HUES6 (cell line): ENCODE results near the gene CORIN.
"Not testable (repeated sequence)": the region's sequence is repeated elsewhere in the genome, so short reads cannot be mapped to it uniquely, and the experiment has no call there.

ENCODE experiments used
- H3K27ac ChIP-seq: 2 replicates; pipeline ENCODE4 v1.7.0; 2013; ENCODE audit warnings: low read depth, mild to moderate bottlenecking, low read length, inconsistent platforms
- H3K27me3 ChIP-seq: 2 replicates; pipeline ENCODE4 v1.6.1; 2013; ENCODE audit warnings: low read length; ENCODE audit not compliant: control insufficient read depth, insufficient read depth
- H3K36me3 ChIP-seq: 2 replicates; pipeline ENCODE4 v1.6.1; 2013; ENCODE audit warnings: low read length; ENCODE audit not compliant: control insufficient read depth, insufficient read depth
- H3K4me1 ChIP-seq: 2 replicates; pipeline ENCODE4 v1.6.1; 2013; ENCODE audit warnings: low read length; ENCODE audit not compliant: control insufficient read depth, insufficient read depth
- H3K4me3 ChIP-seq: 2 replicates; pipeline ENCODE4 v1.5.1; 2013; ENCODE audit warnings: low read depth, low read length
- H3K9ac ChIP-seq: one replicate; pipeline ENCODE4 v1.6.1; 2013; ENCODE audit warnings: mild to moderate bottlenecking, low read length
- H3K9me3 ChIP-seq: 2 replicates; pipeline ENCODE4 v1.6.1; 2013; ENCODE audit warnings: low read depth, low read length; ENCODE audit not compliant: control insufficient read depth, insufficient read depth

CORIN gene

DNA sequence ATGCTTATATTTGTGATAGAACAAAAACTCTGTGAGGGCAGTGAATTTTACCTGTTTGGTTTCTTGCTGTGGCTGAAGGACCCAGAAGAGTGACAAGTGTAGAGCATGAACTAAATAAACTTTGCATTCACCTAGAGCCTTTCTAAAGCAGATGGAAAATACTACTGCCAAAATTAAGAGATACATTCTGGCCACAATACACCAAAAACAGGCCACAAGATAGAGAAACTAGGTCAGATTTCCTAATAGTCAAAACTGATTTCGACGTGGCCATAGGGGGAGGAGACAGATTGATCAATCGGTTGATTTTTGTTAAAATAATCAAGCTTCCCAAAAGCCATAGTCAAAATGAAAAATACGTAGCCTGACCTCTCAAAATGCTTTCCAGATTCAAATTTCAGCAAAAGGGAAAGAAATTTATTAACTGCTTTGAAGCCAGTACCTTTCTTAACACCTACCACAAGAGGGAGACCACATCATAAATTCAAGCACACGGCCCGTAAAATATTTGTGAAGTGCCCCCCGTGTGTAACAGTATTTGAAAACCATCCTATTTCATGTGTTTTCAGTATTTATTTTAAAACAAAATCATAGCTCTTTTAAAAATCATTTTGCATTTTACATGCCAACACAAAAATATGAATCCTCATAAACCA is 132.4 kb downstream of the CORIN start:
- no peaks in the 10 kb centered on the region for H3K4me1 ChIP-seq
- H3K27me3 ChIP-seq = no peaks in the 10 kb centered on the region
- H3K4me3 ChIP-seq = no peak overlapping the region
- no peaks in the 10 kb centered on the region for H3K36me3 ChIP-seq
- no peaks in the 10 kb centered on the region for H3K9me3 ChIP-seq
- H3K27ac ChIP-seq = no peak overlapping the region
- no peak overlapping the region for H3K9ac ChIP-seq

DNA sequence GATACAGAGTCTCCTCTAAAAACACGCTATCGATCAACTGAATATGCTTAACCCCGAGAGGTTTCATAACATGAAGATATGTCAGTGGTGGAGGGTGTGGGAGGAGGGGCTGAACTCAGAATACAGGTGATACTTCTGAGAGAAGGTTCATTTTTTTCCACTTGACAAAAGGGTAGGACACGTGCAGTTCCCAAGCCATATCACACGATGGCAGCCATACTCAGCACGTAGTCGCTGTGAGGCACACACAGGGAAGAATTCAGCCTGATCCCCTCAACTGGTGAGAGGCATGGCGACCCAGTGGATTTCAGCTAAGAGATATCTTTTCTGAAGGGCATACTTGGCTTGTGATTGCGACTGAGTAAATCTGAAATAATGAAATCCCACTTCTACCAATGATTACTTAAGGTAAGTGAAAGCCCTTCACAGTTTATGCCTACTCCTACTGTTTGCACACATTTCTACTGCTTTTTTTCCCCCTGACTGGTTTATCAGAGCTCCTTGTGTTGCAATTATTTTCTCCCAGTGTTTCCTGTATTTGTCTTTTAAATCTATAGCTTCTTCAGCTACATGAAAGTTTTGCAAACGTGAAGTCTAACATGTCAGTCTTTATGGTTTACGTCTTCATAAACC is 133.1 kb downstream of the CORIN start:
- no peak overlapping the region for H3K27ac ChIP-seq
- H3K4me3 ChIP-seq = no peak overlapping the region
- no peak overlapping the region for H3K9ac ChIP-seq
- H3K36me3 ChIP-seq = no peaks in the 10 kb centered on the region
- no peaks in the 10 kb centered on the region for H3K4me1 ChIP-seq
- no peaks in the 10 kb centered on the region for H3K27me3 ChIP-seq
- no peaks in the 10 kb centered on the region for H3K9me3 ChIP-seq

DNA sequence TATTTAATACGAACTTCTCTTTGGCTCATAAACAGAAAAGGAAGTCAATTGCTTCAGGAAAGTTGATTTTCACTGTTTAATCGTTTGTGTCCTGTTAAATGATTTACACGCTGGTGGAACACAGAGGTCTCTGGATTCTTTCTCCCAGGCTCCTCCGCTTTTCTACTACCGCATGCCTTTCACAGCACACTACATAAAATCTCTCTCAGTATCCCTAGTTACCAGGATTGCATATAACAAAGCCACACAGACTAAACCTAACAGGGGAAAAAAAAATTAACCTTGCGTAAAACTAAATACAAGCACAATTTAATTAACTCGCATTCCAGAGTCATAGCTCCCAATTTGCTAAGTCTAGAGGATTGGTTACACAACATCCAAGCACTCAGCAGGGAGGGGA is 133.9 kb downstream of the CORIN start:
- no peaks in the 10 kb centered on the region for H3K27me3 ChIP-seq
- H3K9me3 ChIP-seq = no peaks in the 10 kb centered on the region
- H3K4me3 ChIP-seq = no peak overlapping the region
- H3K9ac ChIP-seq = no peak overlapping the region
- no peak overlapping the region for H3K27ac ChIP-seq
- no peaks in the 10 kb centered on the region for H3K36me3 ChIP-seq
- no peaks in the 10 kb centered on the region for H3K4me1 ChIP-seq

DNA sequence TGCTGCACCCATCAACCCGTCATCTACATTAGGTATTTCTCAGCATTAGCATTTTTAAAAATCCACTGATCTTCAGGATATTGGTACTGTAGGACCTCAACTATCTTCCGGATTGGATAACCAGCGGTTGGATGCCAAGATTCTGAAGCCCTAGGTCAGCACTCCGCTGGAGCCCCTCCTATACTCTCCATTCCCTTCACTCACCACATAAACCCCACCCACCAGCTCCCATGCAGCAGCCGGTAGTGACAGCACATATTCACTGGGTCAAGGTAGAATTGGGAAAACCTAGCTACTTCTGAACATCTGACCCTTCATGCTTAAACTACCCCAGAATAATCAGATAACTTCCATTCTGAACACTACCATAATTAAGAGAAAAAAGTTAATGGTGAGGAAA is 134.9 kb downstream of the CORIN start:
- H3K27me3 ChIP-seq = no peaks in the 10 kb centered on the region
- H3K27ac ChIP-seq = no peak overlapping the region
- H3K4me1 ChIP-seq = no peaks in the 10 kb centered on the region
- H3K9ac ChIP-seq = no peak overlapping the region
- no peaks in the 10 kb centered on the region for H3K9me3 ChIP-seq
- no peaks in the 10 kb centered on the region for H3K36me3 ChIP-seq
- H3K4me3 ChIP-seq = no peak overlapping the region

GRCh38 chr4:47701286-47701685 is 136.6 kb downstream of the CORIN start:
- no peaks in the 10 kb centered on the region for H3K27me3 ChIP-seq
- H3K4me3 ChIP-seq = no peak overlapping the region
- H3K27ac ChIP-seq = no peak overlapping the region
- no peaks in the 10 kb centered on the region for H3K9me3 ChIP-seq
- no peaks in the 10 kb centered on the region for H3K4me1 ChIP-seq
- H3K9ac ChIP-seq = no peak overlapping the region
- H3K36me3 ChIP-seq = no peaks in the 10 kb centered on the region

DNA sequence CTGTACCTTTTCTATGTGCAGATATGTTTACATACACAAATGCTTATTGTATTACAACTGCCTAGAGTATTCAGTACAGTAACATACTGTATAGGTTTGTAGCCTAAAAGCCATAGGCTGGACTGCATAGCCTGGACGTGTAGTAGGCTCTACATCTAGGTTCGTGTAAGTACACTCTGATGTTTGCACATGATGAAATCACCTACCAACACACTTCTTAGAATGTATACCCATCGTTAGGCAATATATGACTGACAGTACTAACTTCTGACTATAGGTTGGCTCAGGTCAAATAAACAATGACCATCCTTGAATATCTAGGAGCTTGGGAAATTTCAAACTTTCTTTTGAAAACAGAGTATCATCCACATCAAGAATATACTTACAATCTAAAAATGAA is 139.0 kb downstream of the CORIN start:
- no peak overlapping the region for H3K27ac ChIP-seq
- no peaks in the 10 kb centered on the region for H3K27me3 ChIP-seq
- H3K4me3 ChIP-seq = no peak overlapping the region
- H3K9me3 ChIP-seq = no peaks in the 10 kb centered on the region
- no peak overlapping the region for H3K9ac ChIP-seq
- no peaks in the 10 kb centered on the region for H3K36me3 ChIP-seq
- no peaks in the 10 kb centered on the region for H3K4me1 ChIP-seq

DNA sequence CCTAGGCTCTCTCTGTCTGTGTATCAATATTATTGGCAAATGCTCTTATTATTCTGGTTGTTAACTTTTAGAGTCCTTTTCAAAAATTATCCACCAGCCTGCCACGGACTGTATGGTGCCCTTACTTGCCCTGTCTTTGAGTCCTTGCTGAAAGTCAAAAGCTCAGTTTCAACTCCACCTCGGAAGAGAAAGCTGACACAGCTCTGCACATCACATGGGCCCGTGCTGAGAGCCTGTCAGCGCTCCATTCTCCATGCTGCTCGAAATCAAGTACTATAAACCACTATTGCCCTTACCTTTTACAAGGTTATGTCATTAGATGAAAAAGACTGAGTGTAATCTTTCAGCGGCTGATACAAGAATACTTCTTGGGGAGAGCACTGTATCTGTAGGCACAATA is 141.0 kb downstream of the CORIN start:
- H3K9me3 ChIP-seq = no peaks in the 10 kb centered on the region
- no peak overlapping the region for H3K27ac ChIP-seq
- no peaks in the 10 kb centered on the region for H3K36me3 ChIP-seq
- H3K9ac ChIP-seq = no peak overlapping the region
- H3K27me3 ChIP-seq = no peaks in the 10 kb centered on the region
- H3K4me1 ChIP-seq = no peaks in the 10 kb centered on the region
- H3K4me3 ChIP-seq = no peak overlapping the region

DNA sequence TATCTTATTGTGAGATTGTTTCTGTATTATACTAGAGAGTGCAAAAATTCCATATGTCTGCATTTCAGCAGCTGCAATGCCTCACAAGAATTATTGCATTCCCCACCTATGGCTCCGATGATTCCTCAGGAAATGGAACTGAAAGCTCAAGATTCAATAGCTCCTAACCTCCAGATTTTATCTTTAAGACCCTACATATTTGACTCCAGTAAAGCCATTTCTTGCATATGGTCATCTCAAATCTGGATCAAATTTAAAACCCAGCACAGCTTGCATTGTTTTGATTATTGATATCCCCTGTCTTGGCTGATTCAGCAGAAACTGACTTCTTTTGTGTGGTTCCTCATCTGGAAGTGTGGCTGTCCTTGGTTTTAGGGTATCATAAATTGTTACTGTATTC is 142.6 kb downstream of the CORIN start:
- no peak overlapping the region for H3K9ac ChIP-seq
- no peaks in the 10 kb centered on the region for H3K36me3 ChIP-seq
- no peaks in the 10 kb centered on the region for H3K27me3 ChIP-seq
- H3K27ac ChIP-seq = no peak overlapping the region
- no peaks in the 10 kb centered on the region for H3K9me3 ChIP-seq
- H3K4me1 ChIP-seq = no peaks in the 10 kb centered on the region
- no peak overlapping the region for H3K4me3 ChIP-seq

DNA sequence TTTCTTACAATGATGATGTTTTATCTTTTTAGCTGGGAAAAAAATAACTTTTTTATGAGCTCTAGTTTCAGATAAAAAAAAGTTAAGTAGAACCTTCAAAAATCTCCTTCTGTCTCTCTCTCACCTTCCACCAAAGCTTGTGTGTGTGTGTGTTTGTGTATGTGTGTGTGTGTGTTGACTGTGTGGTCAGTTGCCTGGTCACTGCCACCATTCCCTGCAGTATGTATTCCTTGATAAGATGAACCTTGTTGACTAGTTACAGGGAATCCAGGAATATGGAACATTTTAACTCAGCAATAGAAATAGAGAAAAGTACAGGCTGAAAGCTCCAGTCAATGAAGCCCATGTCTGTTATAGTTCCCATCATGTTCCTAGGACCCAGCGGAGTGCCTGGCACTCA is 143.5 kb downstream of the CORIN start:
- Histone ChIP-seq H3K9me3 (no peaks in the 10 kb centered on the region), H3K9ac (no peak overlapping the region), H3K27ac (no peak overlapping the region), H3K4me1 (no peaks in the 10 kb centered on the region), H3K4me3 (no peak overlapping the region), H3K27me3 (no peaks in the 10 kb centered on the region), H3K36me3 (no peaks in the 10 kb centered on the region)

- Histone ChIP-seq H3K9ac (no peak overlapping the region), H3K36me3 (no peaks in the 10 kb centered on the region), H3K27ac (no peak overlapping the region), H3K9me3 (no peaks in the 10 kb centered on the region), H3K4me3 (no peak overlapping the region), H3K4me1 (no peaks in the 10 kb centered on the region), H3K27me3 (no peaks in the 10 kb centered on the region)
Observed at GRCh38 chr4:47692691-47693090, 145.2 kb downstream of the CORIN start.

GRCh38 chr4:47691757-47692383 is 146.0 kb downstream of the CORIN start:
- H3K27ac ChIP-seq = not testable (repeated sequence)

More at GRCh38 chr4:47691757-47692383, 146.0 kb downstream of the CORIN start:
- H3K36me3 ChIP-seq, H3K9me3 ChIP-seq, H3K4me1 ChIP-seq, H3K9ac ChIP-seq, H3K4me3 ChIP-seq, H3K27me3 ChIP-seq: not testable (repeated sequence)
